GM20000 (cell line): ENCODE measurements around the gene ZSWIM1.

ENCODE experiments used
- DNase-seq: peaks from one replicate; pipeline ENCODE4 v3.0.0; 2012; ENCODE audit warnings: low spot score
- TF ChIP-seq, protein P1 (sequence below): IDR thresholded peaks from 2 replicates; pipeline ENCODE4 v1.5.1; 2012; ENCODE audit warnings: mild to moderate bottlenecking, control low read depth; ENCODE audit errors: extremely low read depth, missing control alignments

ZSWIM1 gene

DNA sequence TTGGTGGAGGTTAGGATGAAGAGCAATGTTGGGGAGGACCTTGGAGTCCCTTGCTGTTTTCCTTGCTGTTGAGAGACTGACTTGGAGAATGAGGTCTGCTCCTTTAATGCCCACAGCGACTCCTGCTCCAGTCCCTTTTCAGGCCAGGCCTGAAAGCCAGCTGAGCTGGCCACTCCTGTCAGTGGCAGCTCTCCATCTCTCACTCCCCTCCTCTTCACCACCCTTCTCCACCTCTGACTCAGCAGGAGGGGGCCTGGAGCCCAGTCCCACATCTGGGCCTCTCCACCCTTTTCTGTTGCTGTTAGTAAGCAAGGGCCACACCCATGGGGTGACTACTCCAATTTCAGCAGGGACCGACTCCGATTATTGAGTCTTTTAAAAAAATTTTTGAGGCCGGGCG, 45.2 kb upstream of the ZSWIM1 start:
- no peak for DNase-seq
- TF ChIP-seq, protein P1, sequence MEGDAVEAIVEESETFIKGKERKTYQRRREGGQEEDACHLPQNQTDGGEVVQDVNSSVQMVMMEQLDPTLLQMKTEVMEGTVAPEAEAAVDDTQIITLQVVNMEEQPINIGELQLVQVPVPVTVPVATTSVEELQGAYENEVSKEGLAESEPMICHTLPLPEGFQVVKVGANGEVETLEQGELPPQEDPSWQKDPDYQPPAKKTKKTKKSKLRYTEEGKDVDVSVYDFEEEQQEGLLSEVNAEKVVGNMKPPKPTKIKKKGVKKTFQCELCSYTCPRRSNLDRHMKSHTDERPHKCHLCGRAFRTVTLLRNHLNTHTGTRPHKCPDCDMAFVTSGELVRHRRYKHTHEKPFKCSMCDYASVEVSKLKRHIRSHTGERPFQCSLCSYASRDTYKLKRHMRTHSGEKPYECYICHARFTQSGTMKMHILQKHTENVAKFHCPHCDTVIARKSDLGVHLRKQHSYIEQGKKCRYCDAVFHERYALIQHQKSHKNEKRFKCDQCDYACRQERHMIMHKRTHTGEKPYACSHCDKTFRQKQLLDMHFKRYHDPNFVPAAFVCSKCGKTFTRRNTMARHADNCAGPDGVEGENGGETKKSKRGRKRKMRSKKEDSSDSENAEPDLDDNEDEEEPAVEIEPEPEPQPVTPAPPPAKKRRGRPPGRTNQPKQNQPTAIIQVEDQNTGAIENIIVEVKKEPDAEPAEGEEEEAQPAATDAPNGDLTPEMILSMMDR: no peak

DNA sequence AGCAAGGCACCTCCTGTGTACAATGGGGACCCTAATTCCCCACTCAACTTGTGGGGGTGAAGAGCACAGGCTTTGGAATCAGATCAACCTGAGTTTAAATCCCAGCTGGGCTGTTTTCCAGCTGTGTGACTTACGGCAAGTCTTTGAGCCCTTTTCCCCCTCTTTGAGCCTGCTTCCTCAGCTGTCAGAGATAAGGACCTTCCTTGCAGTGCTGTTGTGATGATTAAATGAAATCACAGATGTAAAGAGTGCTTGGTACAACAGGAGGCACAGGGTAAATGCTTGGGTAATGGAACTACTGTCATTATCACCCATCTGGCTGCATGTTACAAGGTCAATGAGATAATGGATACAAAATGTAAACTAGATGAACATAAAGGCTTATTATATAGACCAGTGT, 44.2 kb upstream of the ZSWIM1 start:
- TF ChIP-seq, protein P1: no peak
- DNase-seq: no peak

DNA sequence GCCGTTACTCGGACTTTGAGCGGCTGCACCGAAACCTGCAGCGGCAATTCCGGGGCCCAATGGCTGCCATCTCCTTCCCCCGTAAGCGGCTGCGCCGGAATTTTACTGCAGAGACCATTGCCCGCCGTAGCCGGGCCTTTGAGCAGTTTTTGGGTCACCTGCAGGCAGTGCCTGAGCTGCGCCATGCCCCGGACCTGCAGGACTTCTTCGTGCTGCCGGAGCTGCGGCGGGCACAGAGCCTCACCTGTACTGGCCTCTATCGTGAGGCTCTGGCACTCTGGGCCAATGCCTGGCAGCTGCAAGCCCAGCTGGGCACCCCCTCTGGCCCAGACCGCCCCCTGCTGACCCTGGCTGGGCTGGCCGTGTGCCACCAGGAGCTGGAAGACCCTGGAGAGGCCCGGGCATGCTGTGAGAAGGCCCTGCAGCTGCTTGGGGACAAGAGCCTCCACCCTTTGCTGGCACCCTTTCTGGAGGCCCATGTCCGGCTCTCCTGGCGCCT, 40.3 kb upstream of the ZSWIM1 start:
- TF ChIP-seq, protein P1: no peak
- DNase-seq: no peak

DNA sequence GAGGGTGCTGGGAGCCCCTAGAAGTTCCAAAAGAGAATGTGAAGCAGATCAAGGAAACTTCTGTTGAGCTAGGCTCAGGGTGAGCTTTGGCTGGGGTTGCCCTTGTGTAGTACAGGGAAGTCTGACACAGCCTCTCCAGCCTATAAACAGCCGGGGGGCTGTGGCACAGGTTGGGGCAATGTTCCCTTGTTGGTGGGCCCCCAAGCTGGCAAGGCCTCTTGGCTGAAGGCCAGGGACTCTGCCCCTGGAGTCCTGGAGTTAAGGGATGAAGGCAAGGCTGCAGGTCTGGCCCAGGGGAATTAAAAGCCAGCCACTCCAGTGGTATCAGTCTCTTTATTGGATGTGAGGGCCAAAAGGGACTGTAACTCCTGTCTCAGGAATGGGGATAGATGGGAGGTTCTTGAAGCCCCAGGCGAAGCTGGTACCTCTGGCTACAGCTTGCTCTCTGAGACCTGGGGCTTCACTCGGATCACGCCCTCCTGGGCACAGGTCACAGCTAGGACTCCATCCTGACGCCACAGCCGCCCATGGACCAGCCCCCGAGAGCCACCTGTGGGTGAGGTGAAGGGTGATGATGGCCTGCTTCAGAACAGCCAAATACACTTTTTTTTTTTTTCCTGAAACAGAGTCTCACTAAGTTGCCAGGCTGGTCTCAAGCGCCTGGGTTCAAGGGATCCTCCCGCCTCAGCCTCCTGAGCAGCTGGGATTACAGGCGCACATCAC, 39.5 kb upstream of the ZSWIM1 start:
- TF ChIP-seq, protein P1: no peak
- DNase-seq: no peak

DNA sequence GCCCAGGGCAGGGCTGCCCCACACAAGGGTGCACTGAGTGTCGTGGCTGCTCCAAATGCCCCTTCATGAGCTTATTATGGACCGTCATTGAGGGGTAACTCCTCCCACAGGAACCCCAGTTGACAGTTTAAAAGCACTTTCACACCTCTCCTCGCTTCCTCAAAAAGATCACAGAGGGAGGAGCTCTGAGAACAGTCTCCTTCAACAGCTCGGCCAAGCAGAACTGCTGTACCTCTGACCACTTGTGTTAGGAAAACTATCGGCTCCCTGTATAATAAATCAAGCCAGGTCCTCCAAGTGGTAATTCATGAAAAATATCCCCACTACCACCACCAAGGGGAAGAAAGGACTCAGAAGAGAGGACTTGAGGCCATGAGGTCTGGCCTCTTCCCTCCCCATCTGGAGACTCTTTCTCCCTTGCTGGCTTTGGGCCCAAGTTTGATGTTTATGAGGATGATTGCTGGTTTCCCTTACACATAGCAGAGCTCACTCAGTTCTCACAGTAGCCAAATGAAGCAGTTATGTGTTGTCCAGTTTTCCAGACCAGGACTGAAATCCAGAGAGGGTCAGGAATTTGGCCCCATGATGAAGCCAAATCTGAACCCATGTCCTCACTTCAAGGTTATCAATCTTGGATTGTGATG, 38.7 kb upstream of the ZSWIM1 start:
- DNase-seq: peak; percentile 79

DNA sequence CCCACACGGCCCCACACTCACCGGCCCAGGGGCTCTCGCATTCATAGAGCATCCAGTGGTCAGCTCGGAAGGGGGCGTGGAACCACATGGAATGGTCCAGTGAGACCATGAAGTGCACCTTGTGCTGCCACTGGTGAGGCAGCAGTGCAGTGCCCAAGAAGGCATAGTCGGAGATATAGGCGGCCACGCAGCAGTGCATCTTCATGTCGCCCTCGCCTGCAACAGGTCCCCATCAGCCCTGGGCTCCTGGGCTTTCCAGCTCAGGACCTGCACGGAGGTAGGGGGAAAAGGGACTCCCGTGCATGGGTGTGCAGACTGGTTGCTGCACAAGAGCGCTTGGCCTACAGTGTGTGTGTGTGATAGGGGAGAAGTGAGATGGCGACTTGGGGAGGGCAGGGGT, 37.5 kb upstream of the ZSWIM1 start:
- DNase-seq: no peak
- TF ChIP-seq, protein P1: no peak

More for the DNA sequence above, 38.7 kb upstream of the ZSWIM1 start:
- TF ChIP-seq, protein P1: no peak

DNA sequence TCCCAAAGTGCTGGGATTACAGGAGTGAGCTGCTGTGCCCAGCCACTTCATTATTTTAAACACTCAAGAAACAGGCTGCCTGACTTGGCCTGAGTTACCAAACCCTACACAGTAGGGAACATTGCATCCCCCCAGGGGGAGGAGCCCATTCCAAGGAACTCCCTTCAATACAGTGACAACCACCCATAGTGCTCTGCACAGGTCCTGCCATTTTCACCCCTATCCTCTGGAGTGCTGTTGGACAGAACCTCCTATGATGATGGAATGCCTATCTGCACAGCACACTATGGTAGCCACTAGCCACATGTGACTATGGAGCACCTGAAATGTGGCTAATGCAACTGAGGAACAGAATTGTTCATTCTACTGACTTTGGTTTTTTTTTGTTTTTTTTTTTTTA, 35.6 kb upstream of the ZSWIM1 start:
- TF ChIP-seq, protein P1: no peak

More for the DNA sequence above, 35.6 kb upstream of the ZSWIM1 start:
- DNase-seq: no peak
